CD4-positive, alpha-beta T cell treated with Interleukin-15 for 1 hour (primary cell): ENCODE results near the gene ANAPC7.
"Not testable (repeated sequence)": the region's sequence is repeated elsewhere in the genome, so short reads cannot be mapped to it uniquely, and the experiment has no call there.

Source experiments
- DNase-seq: peaks from one replicate; pipeline ENCODE4 v3.0.0-alpha.2; 2020

ANAPC7 gene

DNA sequence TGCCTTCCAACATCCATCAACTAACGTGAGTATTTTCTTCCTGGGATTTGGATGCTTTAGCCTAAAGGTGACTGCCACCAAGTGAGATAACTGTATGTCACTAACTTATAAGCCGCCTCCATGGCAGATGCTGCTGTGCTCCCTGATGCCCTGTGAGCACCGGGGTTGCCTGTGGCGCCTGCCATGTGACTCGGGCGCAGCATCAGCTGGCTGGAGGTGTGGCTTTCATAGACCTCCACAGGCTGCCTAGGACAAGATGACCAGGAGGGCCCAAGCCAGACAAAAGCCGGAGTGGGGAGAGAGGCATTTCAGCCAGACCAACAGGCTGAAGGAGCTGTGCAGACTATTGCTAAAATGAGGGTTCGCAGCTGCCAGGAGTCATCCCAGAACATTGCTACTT lies 55.7 kb downstream of the ANAPC7 start:
- no peak for DNase-seq

DNA sequence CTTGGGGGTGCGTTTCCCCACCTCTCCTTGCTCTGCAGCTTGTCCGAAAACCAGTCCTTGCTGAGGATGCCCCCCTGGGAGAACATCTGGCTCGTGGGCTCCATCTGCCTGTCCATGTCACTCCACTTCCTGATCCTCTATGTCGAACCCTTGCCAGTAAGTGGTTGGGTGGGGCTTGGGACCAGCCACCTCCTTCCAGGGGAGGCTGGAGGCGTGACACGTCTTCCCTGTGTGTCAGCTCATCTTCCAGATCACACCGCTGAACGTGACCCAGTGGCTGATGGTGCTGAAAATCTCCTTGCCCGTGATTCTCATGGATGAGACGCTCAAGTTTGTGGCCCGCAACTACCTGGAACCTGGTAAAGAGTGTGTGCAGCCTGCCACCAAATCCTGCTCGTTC lies 57.5 kb downstream of the ANAPC7 start:
- DNase-seq: no peak

DNA sequence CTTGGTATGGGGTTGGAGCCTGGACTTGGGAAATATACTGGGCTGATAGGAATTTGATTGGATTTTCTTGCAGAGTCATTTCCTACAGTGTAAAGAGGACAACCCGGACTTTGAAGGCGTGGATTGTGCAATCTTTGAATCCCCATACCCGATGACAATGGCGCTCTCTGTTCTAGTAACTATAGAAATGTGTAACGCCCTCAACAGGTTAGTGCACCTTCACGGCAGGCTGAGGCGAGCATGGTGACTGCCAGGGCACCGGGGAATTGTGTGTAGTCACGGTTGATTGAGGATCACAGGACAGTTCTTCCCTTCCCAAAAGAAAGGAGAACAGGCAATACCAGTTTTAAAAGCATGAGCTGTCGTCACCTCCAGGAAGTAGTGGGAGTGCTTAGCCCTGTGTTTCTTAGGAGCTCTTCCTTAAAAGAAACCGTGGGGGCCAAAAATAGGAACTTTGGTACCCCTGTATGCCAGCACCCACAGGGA lies 58.3 kb downstream of the ANAPC7 start:
- DNase-seq: no peak

DNA sequence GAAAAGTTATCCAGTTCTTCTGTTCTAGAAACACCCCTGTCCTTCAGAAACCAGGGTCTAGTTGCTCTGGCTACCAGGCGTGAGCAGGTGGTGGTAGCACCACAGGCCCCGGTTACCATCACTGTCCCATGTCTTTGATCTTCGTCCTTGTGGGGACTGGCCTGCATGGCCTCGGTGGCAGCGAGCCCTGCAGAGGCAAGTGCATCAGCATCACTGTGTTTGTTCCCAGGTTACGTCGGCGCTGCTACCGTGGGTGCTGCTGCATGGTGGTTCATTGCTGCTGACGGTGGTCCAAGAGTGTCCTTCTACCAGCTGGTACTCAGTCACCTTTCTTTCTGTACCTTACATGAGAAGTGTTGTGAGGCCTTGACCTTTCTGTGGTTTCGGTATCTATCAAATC lies 58.9 kb downstream of the ANAPC7 start:
- no peak for DNase-seq

DNA sequence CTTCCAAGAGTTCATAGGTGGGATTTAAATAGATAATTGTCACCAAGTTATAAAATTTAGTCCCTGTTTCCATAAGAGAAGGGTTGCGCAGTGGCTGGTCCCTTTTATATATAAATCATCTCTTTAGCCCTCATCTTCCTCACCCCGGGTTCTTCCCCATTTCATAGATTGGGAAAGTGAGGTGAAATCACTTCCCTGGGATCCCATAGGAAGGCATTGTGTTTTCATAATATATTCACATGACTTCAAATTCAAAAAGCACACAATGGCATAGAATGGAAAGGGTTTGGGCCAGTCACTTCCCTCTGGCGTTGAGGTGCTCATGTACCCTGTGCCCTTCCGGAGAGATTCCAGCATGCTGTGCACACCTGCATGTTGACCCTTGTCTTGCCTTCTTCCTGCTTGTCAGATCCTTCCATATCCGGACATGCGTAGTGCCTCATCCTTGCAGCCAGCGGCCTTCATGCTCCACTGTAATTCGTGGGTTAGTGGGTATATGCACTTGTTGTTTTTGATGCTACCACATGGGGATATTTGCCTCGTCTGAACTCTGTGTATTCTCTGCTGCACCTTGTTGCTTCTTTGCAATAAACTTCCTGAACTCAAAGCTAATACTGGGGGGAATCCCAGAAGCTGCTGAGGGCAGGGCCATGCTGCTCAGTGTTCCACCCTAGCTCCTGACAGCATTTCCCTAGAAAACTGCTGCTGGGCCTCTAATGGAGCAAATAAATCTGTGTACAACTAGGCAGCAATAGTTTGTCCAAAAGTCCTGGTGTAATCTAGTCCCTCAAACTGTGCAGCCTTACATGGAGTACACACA lies 59.6 kb downstream of the ANAPC7 start:
- DNase-seq: no peak

DNA sequence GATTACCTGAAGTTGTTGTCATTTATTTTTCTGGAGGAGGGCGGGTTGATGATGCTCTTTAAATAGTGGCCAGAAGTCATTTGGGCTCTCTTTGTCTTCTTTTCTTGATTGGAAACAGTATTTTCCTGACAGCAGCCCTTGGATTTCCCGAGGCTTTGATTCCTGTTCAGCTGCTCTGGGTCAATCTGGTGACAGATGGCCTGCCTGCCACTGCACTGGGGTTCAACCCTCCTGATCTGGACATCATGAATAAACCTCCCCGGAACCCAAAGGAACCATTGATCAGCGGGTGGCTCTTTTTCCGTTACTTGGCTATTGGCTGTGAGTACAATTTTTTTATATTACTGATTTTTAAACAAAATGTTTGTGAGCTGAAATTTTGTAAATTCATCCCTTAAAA lies 60.4 kb downstream of the ANAPC7 start:
- no peak for DNase-seq

DNA sequence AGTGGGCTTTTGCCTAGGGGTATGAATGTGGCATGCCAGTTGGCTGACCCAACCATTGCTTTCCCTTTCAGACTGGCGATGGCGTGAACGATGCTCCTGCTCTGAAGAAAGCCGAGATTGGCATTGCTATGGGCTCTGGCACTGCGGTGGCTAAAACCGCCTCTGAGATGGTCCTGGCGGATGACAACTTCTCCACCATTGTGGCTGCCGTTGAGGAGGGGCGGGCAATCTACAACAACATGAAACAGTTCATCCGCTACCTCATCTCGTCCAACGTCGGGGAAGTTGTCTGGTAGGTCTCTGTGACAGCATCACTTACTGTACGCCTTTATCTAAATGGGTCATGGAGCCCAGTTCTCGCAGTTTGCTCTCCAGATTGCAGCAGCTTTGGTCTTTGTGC lies 61.4 kb downstream of the ANAPC7 start:
- no peak for DNase-seq

DNA sequence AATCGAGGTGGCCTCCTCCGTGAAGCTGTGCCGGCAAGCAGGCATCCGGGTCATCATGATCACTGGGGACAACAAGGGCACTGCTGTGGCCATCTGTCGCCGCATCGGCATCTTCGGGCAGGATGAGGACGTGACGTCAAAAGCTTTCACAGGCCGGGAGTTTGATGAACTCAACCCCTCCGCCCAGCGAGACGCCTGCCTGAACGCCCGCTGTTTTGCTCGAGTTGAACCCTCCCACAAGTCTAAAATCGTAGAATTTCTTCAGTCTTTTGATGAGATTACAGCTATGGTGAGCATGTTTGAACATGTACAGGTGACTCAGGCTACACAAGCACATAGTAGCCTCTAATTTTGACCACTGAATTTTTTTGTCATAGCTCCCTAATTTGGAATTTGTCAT lies 62.8 kb downstream of the ANAPC7 start:
- DNase-seq: no peak

DNA sequence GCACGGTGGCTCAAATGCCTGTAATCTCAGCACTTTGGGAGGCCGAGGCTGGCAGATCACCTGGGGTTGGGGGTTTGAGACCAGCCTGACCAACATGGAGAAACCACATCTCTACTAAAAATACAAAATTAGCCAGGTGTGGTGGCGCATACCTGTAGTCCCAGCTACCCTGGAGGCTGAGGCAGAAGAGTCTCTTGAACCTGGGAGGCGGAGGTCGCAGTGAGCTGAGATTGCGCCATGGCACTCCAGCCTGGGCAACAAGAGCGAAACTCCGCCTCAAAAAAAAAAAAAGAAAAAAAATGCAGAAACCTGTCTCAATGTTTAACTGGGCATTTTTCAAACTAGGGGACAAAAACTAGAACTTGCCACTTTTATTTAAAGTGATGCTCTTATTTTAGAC lies 63.2 kb downstream of the ANAPC7 start:
- DNase-seq: not testable (repeated sequence)

DNA sequence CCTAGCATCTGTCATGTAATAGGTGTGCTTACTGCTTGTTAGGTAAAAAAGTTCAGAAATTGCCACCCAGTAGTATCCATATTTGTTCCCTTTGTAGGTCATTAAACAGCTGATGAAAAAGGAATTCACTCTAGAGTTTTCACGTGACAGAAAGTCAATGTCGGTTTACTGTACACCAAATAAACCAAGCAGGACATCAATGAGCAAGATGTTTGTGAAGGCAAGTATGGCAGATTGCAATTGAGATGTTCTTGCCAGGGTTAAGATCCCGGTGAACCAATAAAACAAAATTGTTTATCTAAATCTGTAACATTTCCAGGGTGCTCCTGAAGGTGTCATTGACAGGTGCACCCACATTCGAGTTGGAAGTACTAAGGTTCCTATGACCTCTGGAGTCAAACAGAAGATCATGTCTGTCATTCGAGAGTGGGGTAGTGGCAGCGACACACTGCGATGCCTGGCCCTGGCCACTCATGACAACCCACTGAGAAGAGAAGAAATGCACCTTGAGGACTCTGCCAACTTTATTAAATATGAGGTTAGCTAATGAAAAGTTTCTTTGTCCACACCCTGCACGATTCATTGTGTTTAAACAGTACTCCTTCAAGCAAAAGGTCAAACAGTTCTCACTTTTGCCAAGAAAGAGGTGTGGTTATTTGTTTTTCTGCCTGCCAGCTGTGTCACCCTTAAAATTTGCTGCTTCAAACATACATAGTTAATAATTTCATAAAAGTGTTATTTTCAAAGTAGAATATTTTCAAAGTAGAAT lies 64.1 kb downstream of the ANAPC7 start:
- DNase-seq: no peak

DNA sequence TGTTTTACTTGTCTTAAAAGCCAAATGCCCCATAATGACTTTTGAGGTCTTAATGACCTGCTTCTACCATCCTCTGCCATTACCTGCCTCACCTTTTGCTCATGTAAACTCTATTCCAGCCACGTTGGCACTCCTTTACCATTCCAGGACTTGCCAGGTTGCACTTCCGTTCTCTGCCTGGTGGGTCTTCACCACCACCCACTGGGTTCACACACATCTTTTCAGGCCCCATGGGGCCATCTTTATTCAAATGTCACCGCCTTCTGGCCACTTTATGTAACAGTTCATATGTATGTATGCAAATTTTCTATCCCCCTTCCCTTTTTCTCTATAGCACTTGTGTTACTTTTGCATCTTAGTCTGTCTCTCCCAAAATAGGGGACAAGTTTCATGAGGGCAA lies 64.8 kb downstream of the ANAPC7 start:
- no peak for DNase-seq

DNA sequence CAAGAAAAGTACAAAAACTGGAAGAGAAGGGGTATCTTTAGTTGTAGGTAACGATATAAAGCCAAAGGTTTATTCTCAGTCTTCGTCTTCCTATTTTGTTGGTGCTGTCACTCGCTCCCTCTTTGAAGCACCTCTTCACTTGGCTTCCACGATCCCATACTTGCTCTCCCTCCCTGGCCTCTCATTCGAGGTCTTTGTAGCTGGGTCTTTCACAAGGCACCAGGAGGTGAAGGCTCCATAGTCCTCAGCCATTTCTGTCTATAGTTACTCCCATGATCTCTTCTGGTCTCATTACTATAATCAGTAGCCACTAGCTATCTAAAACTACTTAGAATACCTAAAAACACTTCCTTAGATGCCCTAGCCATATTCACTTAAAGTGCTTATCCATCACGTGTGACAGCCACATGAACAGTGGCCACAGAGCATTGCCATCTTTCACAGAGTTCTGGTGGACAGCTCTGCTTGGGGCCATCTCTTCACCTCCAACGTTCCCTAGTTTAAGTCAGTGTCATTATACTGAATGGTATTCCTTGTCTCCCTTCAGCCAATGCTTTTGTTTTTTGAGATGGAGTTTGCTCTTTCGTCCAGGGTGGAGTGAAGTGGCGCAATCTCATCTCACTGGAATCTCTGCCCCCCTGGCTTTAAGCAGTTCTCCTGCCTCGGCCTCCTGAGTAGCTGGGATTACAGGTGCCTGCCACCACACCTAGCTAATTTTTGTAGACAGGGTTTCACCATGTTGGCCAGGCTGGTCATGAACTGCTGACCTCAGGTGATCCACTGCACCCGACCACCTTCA lies 65.4 kb downstream of the ANAPC7 start:
- DNase-seq: no peak

DNA sequence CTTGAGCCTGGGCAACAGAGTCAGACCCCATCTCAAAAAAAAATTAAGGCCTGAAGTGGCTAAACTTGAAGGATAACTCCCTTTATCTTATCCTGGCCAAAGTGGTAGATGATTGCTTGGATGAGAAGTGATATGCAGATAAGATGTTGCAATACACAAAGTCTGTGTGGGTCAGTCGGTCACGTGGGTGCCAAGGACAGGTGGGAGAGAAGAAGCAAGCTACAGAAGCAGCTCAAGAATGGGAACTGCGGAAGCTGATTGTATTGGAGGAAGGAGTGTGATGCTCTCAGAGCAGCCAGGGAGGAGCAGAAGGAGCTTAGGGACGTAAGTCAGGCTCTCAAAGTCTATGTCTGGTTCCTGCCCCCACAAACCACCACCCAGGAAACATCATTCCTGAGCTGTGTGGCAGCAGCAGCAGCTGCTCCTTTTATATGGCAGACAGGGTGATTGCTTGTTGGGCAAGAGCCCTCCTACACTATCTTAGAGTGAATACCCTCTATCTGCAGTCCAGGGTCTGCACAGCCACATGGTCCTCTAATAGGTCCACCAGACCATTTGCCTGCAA lies 67.9 kb downstream of the ANAPC7 start:
- no peak for DNase-seq

DNA sequence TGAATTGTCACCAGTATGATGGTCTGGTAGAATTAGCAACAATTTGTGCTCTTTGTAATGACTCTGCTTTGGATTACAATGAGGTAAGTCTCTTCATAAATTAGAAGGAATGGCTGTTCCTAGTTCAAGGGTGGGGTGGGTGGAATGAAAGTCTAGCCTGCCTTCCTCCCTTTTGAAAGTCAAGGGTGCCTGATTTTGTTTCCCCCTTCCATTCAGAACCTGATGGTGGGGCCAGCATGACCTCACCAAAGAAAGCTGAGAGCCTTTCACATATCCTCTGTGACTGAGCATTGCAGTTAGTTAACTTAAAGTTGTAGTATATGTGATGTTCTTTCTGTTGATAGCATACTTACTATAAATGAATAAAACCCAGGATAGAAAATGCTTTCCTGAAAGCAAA lies 70.3 kb downstream of the ANAPC7 start:
- no peak for DNase-seq

DNA sequence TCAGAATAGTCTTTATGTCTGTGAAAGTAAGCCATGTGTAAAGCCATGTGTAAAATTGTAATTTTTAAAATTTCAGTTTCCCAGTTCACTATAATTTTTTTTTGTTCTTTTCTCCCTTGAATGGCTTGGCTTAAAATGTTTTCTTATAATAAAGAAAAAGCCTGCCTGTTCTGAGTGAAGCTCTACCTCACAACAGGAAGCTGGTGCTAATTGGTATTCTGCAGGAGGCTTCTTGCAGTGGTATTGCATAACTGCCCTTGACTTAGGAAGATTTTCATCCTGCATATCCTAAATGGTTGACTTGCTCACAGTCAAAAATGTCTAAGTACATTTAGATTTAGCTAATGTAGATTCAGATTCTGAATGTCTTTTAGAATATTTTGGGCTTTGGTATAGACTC lies 73.0 kb downstream of the ANAPC7 start:
- DNase-seq: no peak

DNA sequence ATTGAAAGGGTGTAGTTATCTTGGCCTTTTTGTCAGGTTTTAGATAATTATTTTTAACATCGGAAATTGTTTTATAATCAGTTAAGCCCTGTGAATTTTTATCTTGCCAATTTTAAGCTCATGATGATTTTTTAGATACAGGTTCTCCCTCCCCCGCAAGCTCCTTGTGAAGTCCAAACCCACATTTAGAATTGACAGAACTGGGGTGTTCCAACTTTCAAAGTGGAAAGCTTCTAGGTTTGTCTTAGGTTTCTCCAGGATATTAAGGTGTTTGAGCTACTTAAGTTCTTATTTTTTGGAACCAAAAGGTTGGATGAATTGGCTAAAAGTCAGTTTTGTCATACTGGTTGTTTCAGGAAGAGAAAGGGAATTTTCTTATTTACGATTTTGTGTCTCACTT lies 73.4 kb downstream of the ANAPC7 start:
- no peak for DNase-seq

DNA sequence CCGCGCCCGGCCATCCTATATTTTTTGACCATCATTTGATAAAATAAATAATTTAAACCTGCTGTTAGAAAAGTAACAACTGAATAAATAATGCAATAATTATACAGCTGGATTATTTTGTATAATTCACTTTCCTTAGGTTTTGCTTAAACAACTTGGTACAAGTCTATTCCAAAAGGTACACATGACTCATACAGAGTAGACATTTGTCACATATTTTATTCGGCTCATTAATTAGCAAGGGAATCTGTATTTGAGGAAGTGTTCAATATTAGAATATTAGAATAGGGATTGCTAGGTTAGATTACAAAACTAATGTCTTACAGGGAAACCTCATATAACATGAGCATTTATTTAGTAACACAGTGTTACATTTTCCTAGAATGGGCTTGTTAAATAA lies 73.8 kb downstream of the ANAPC7 start:
- no peak for DNase-seq
